Stimulated activated naive CD8-positive, alpha-beta T cell treated with anti-CD3 and anti-CD28 coated beads, Interleukin-15, amount 100 ng/mL, for 72 hours (primary cell): ENCODE results near the gene ACTG2.
A peak's percentile ranks its signal among the peaks of the same experiment; 100 is the strongest.
"Not testable (repeated sequence)": the region's sequence is repeated elsewhere in the genome, so short reads cannot be mapped to it uniquely, and the experiment has no call there.

Source experiments
- ATAC-seq: fragments of 150-1000 bp; cut with Tn5 transposase; 2 replicates; pipeline ENCODE4 v1.10.0; 2021; ENCODE audit warnings: mild to moderate bottlenecking, moderate library complexity
- DNase-seq, 2 donors: peaks; one replicate each; pipeline ENCODE4 v3.0.0; 2021 to 2022
- H3K27ac Mint-ChIP-seq, 2 donors: one replicate each; pipeline ENCODE4 v1.8.0; 2022; ENCODE audit warnings: mild to moderate bottlenecking in 2 of 2, mixed read lengths in 2 of 2, moderate library complexity in 2 of 2
- H3K27me3 Mint-ChIP-seq: one replicate; pipeline ENCODE4 v1.8.0; 2022; ENCODE audit warnings: mixed read lengths
- H3K4me1 Mint-ChIP-seq: one replicate; pipeline ENCODE4 v1.8.0; 2022; ENCODE audit warnings: mild to moderate bottlenecking, mixed read lengths
- H3K4me3 Mint-ChIP-seq, 2 donors: one replicate each; pipeline ENCODE4 v1.8.0; 2022; ENCODE audit warnings: mild to moderate bottlenecking in 2 of 2, mixed read lengths in 2 of 2, moderate library complexity in 1 of 2
- H3K9me3 Mint-ChIP-seq, 2 donors: one replicate each; pipeline ENCODE4 v1.8.0; 2022; ENCODE audit warnings: mixed read lengths in 2 of 2

Gene ACTG2

GRCh38 chr2:73933194-73933593 lies 40.4 kb downstream of the ACTG2 start:
- H3K4me3 Mint-ChIP-seq, result no peak overlapping the region
- no peak overlapping the region for H3K27ac Mint-ChIP-seq
- ATAC-seq (no peak), DNase-seq (no peak)
- peaks cover 75% of the 10 kb centered on the region for H3K4me1 Mint-ChIP-seq
- H3K27me3 Mint-ChIP-seq, result no peaks in the 10 kb centered on the region
- H3K9me3 Mint-ChIP-seq, result no peaks in the 10 kb centered on the region

GRCh38 chr2:73935641-73936040 lies 42.8 kb downstream of the ACTG2 start:
- Mint-ChIP-seq H3K27ac (no peak overlapping the region), H3K4me1 (peaks cover 78% of the 10 kb centered on the region)

DNA sequence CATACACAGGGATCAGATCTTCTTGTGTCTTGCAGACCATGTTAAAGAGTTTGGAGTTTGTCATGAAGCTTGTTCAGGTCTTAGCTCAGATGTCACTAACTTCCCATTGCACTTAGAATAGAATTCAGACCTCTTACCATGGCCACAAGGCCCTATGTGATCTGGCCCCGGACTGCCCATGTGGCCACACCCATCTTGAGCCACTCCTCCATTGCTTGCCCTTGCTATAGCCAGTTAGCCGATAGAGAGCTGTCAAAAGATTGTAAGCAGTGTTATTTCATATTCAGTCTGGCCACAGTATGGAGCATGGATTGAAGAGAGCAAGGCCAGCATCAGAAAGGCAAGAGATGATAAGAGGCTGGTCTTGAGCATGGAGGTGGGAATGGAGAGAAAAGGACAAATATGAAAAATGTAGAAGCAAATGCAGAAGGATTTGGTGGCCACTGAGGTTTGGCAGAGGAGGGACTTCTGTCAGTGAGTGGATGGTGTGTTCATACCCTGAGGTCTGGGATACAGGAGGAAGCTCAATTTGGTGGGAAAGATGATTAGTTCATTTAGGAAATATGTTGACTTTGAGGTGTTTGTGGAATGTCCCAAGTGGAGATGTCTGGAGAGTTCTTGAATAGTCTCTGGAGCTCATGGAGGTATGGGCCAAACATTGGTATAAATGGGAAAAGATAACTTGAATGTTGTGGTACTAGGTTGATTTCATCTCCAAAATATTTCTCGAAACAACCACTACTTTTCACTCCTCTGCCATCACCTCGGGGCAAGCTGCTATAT lies 44.5 kb downstream of the ACTG2 start:
- no peak for ATAC-seq
- no peaks in the 10 kb centered on the region for H3K27me3 Mint-ChIP-seq
- H3K4me3 Mint-ChIP-seq, result no peak overlapping the region

More at GRCh38 chr2:73935641-73936040, 42.8 kb downstream of the ACTG2 start:
- Mint-ChIP-seq H3K27me3 (no peaks in the 10 kb centered on the region), H3K4me3 (no peak overlapping the region), H3K9me3 (no peaks in the 10 kb centered on the region)
- DNase-seq (no peak), ATAC-seq (no peak)

DNA sequence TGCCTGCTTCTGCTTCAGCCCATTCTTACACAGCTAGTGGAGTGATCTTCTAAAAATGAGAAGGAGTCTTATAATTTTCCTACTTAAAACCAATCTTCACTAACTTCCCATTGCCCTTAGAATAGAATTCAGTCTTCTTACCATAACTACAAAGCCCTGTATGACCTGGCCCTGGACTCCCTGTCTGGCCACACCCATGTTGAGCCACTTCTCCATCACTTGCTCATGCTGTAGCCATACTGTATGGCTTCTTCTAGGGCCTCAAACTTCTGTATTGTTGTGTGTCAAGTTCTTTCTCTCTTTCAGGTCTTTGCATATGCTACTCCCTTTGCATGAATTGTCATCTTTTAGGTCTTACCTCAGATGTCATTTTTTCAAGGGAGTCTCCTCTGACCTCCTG lies 45.1 kb downstream of the ACTG2 start:
- no peak for DNase-seq
- Mint-ChIP-seq H3K27ac (peak overlapping the region in 1 of 2 donors; percentile 6), H3K27me3 (no peaks in the 10 kb centered on the region), H3K9me3 (no peaks in the 10 kb centered on the region), H3K4me1 (peaks cover 78% of the 10 kb centered on the region), H3K4me3 (no peak overlapping the region)
- ATAC-seq, result no peak

More for the DNA sequence above, 44.5 kb downstream of the ACTG2 start:
- Mint-ChIP-seq H3K27ac (peak overlapping the region in 1 of 2 donors; percentile 14), H3K4me1 (peaks cover 78% of the 10 kb centered on the region), H3K9me3 (no peaks in the 10 kb centered on the region)
- no peak for DNase-seq

GRCh38 chr2:73938718-73939352 lies 46.0 kb downstream of the ACTG2 start:
- ATAC-seq, result peak; percentile 96
- peak overlapping the region in 1 of 2 donors; percentile 10 for H3K4me3 Mint-ChIP-seq

GRCh38 chr2:73939419-73939818 lies 46.6 kb downstream of the ACTG2 start:
- Mint-ChIP-seq H3K4me1 (peaks cover 86% of the 10 kb centered on the region), H3K27ac (no peak overlapping the region), H3K4me3 (peak overlapping the region in 1 of 2 donors; percentile 0), H3K9me3 (no peaks in the 10 kb centered on the region), H3K27me3 (no peaks in the 10 kb centered on the region)
- DNase-seq, result peak in 1 of 2 donors; percentile 32
- peak; percentile 78 for ATAC-seq

More at GRCh38 chr2:73938718-73939352, 46.0 kb downstream of the ACTG2 start:
- peak overlapping the region in 1 of 2 donors; percentile 40 for H3K27ac Mint-ChIP-seq
- H3K27me3 Mint-ChIP-seq, result no peaks in the 10 kb centered on the region
- peaks cover 80% of the 10 kb centered on the region for H3K4me1 Mint-ChIP-seq
- no peaks in the 10 kb centered on the region for H3K9me3 Mint-ChIP-seq
- DNase-seq, result no peak

DNA sequence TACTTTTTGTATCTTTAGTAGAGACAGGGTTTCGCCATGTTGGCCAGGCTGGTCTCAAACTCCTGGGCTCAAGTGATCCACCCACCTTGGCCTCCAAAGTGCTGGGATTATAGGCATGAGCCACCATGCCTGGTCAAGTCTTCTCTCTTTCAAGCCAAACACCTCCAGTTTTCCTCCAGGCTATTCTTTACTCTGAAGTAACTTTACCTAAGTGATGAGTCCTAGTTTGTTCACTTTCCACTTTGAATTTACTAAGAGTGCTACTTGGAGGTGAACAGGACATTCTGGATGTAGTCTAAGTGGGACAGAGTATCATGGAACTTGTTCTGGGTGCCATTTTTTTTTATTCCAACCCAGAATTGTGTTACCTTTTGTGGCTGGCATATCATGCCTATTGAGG lies 47.3 kb downstream of the ACTG2 start:
- peaks cover 93% of the 10 kb centered on the region for H3K4me1 Mint-ChIP-seq
- not testable (repeated sequence) for H3K27ac Mint-ChIP-seq, H3K27me3 Mint-ChIP-seq, ATAC-seq, H3K9me3 Mint-ChIP-seq, DNase-seq, H3K4me3 Mint-ChIP-seq

- peaks cover 97% of the 10 kb centered on the region for H3K4me1 Mint-ChIP-seq
- H3K27me3 Mint-ChIP-seq, result no peaks in the 10 kb centered on the region
- H3K4me3 Mint-ChIP-seq, result peak overlapping the region in 1 of 2 donors; percentile 49
- DNase-seq, result no peak
- H3K9me3 Mint-ChIP-seq, result no peaks in the 10 kb centered on the region
- ATAC-seq, result no peak
- peak overlapping the region in 1 of 2 donors; percentile 34 for H3K27ac Mint-ChIP-seq
Observed at GRCh38 chr2:73942664-73943063, 49.9 kb downstream of the ACTG2 start.

DNA sequence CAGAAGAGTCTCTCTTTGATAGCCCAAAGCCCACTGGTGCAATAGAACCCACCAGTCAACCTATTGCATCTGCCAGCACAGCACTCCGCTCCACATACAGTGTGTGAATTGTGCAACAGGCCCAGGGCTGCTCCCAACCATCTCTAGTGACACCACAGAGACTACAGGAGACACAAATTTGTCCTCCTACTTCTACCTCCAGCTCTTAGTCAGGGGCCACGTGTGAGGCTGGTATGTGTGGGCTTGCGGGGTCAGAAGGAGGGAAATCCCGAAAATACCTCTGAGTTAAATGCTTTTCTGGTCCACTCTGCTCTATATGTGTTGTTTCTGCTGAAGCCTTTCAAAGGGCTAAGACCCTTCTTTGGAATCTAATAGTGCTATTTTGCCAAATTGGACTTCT lies 51.9 kb downstream of the ACTG2 start:
- Mint-ChIP-seq H3K4me1 (peaks cover 93% of the 10 kb centered on the region), H3K4me3 (peak overlapping the region; percentile 9 to 61)
- peak; percentile 97 for ATAC-seq

GRCh38 chr2:73946215-73946614 lies 53.4 kb downstream of the ACTG2 start:
- Mint-ChIP-seq H3K9me3 (no peaks in the 10 kb centered on the region), H3K4me1 (peaks cover 93% of the 10 kb centered on the region), H3K27ac (no peak overlapping the region), H3K27me3 (no peaks in the 10 kb centered on the region), H3K4me3 (no peak overlapping the region)
- ATAC-seq (no peak), DNase-seq (no peak)

More for the DNA sequence above, 51.9 kb downstream of the ACTG2 start:
- Mint-ChIP-seq H3K27me3 (no peaks in the 10 kb centered on the region), H3K27ac (peak overlapping the region; percentile 3 to 35), H3K9me3 (no peaks in the 10 kb centered on the region)
- peak; percentile 29 to 42 for DNase-seq

- H3K27ac Mint-ChIP-seq, result no peak overlapping the region
- H3K4me1 Mint-ChIP-seq, result peaks cover 93% of the 10 kb centered on the region
Observed at GRCh38 chr2:73946666-73947065, 53.9 kb downstream of the ACTG2 start.

DNA sequence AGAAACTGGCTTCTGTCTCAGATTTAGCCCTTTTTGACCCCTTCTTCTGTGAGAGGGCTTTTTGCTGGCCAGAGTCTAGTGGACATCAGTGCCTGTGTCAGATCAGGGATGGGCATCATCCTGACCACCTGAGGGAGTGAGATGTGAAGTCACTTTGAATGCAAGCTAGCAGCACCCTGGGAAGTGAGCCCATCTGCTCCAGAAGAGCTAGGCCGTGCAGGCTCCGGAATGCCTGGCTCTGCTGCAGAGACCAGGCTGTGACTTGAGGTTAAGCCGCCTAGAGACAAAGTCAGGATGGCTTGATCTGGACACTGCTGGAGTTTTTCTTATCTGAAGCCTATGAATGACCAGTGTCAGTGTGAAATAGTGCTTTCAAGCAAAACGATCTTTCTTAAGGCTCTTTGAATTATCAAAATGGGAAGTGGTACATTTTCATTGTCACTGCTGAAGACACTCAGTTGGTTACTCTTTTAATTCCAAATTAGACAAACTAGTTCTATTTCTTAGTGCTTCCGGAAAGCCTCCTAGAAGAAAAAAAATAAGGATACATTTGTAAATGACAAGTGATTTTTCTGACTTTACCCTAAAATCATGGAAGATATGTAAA lies 54.7 kb downstream of the ACTG2 start:
- no peak overlapping the region for H3K27ac Mint-ChIP-seq
- no peak overlapping the region for H3K4me3 Mint-ChIP-seq
- no peak for ATAC-seq
- DNase-seq, result no peak
- H3K9me3 Mint-ChIP-seq, result no peaks in the 10 kb centered on the region
- H3K27me3 Mint-ChIP-seq, result no peaks in the 10 kb centered on the region
- peaks cover 93% of the 10 kb centered on the region for H3K4me1 Mint-ChIP-seq

More at GRCh38 chr2:73946666-73947065, 53.9 kb downstream of the ACTG2 start:
- no peaks in the 10 kb centered on the region for H3K27me3 Mint-ChIP-seq
- H3K4me3 Mint-ChIP-seq, result no peak overlapping the region
- DNase-seq (no peak), ATAC-seq (no peak)
- no peaks in the 10 kb centered on the region for H3K9me3 Mint-ChIP-seq

DNA sequence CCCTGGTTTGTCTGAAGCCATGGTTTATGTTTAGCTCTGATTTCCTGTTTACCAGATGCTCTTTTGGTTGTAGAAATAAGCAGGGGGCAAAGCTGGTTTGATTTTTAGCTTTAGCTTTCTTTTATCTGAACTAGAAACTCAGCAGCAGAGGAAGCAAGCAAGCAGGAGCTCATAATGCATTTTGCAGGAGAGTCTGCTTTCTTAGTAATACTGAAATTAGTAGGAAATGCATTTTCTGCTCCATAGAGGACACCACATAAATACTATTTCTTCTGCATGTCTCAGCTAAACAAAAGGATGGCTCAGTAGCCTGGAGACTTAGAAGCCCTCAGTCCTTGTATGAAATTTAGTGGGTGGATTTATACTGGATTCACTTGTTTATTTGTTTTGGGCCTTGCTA lies 57.0 kb downstream of the ACTG2 start:
- Mint-ChIP-seq H3K27ac (no peak overlapping the region), H3K27me3 (no peaks in the 10 kb centered on the region), H3K4me3 (no peak overlapping the region), H3K9me3 (no peaks in the 10 kb centered on the region), H3K4me1 (peaks cover 77% of the 10 kb centered on the region)
- no peak for ATAC-seq
- no peak for DNase-seq

GRCh38 chr2:73952499-73953446 lies 60.0 kb downstream of the ACTG2 start:
- Mint-ChIP-seq H3K27ac (peak overlapping the region in 1 of 2 donors; percentile 8), H3K27me3 (no peaks in the 10 kb centered on the region), H3K4me3 (no peak overlapping the region), H3K9me3 (no peaks in the 10 kb centered on the region), H3K4me1 (peaks cover 61% of the 10 kb centered on the region)
- DNase-seq, result no peak
- no peak for ATAC-seq
